ENCODE measurements around the gene PRRC2A.

DNA sequence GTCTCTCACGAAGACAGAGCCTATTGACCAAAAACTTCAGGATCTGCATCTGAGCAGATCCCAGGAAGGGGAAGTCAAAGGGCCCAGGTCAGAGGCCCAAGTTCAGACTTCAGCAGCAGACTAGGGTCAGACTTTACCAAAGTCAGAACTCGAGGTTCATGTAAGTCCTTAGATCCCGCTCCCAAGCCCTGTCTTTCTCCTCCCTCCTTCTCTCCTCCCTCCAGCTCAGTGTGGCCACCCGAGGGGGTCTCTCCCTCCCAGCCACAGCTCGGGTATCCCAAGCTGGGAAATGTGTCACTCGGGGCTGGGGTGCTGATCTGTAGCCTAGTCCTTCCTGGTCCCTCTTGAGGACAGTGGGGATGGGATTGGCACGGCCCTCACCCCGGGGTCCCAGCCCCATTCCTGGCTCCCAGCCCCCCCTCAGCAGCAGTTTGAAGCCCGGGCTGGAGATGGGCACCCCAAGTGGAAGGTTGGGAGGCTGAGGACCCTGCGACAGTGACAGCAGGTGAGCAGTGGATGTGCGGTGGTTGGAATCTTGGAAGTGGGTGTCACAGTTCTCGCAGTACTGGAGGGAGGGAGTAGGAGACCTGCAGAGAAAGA is 41.7 kb downstream of the PRRC2A start:
- TF ChIP-seq POLR2A (IDR thresholded peaks at IDR 0.05): no peak
- TF ChIP-seq, protein P1, sequence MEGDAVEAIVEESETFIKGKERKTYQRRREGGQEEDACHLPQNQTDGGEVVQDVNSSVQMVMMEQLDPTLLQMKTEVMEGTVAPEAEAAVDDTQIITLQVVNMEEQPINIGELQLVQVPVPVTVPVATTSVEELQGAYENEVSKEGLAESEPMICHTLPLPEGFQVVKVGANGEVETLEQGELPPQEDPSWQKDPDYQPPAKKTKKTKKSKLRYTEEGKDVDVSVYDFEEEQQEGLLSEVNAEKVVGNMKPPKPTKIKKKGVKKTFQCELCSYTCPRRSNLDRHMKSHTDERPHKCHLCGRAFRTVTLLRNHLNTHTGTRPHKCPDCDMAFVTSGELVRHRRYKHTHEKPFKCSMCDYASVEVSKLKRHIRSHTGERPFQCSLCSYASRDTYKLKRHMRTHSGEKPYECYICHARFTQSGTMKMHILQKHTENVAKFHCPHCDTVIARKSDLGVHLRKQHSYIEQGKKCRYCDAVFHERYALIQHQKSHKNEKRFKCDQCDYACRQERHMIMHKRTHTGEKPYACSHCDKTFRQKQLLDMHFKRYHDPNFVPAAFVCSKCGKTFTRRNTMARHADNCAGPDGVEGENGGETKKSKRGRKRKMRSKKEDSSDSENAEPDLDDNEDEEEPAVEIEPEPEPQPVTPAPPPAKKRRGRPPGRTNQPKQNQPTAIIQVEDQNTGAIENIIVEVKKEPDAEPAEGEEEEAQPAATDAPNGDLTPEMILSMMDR (IDR thresholded peaks at IDR 0.05): no peak

Data from lower leg skin (tissue), 3 donors.